Ascending aorta (tissue), 2 donors: ENCODE measurements around the gene ECM1. TPM values are rescaled to one million over a fixed set of nuclear protein-coding genes. Genes with fewer than 3 reads are reported as not detected.
A peak's percentile ranks its signal among the peaks of the same experiment; 100 is the strongest.

Source experiments
- DNase-seq, 2 donors: peaks; one replicate each; pipeline ENCODE4 v3.0.0-alpha.2; 2019; ENCODE audit warnings: low spot score in 2 of 2
- H3K27ac ChIP-seq, 2 donors: fragments of 200-600 bp; sonication (generic); one replicate each; pipeline ENCODE4 v1.5.1; 2016 to 2017; ENCODE audit warnings: mild to moderate bottlenecking in 1 of 2
- H3K27me3 ChIP-seq: fragments of 200-600 bp; sonication (generic); one replicate; pipeline ENCODE4 v1.5.1; 2017
- H3K36me3 ChIP-seq, 2 donors: fragments of 200-600 bp; sonication (generic); one replicate each; pipeline ENCODE4 v1.5.1; 2016
- H3K4me1 ChIP-seq, 2 donors: fragments of 200-600 bp; sonication (generic); one replicate each; pipeline ENCODE4 v1.5.1; 2016 to 2017; ENCODE audit warnings: mild to moderate bottlenecking in 1 of 2
- H3K4me3 ChIP-seq, 2 donors: fragments of 200-600 bp; sonication (generic); one replicate each; pipeline ENCODE4 v1.5.1; 2016 to 2017; ENCODE audit warnings: mild to moderate bottlenecking in 1 of 2
- H3K9me3 ChIP-seq, 2 donors: fragments of 200-600 bp; sonication (generic); one replicate each; pipeline ENCODE4 v1.5.1; 2016
- intact Hi-C: fragments of 100-400 bp; cut with DNase I; formaldehyde crosslinking; loops from one replicate; pipeline ENCODE4 v1.15.1; 2023
- total RNA-seq: library from RNA; depleted of rRNA; stranded (reverse); fragments of >200 nt; gene quantifications from one replicate; pipeline ENCODE4 v1.1.0, GENCODE V29; 2016
- TF ChIP-seq, protein P1 (sequence below), 3 experiments: fragments of 200-600 bp in 2 of 3; fragments of 450-650 bp in 1 of 3; sonication (generic) in 2 of 3; IDR thresholded peaks; one replicate each; pipeline ENCODE4 v1.5.1; 2016 to 2019; ENCODE audit warnings: antibody characterized with exemption in 3 of 3, mild to moderate bottlenecking in 1 of 3, moderate library complexity in 1 of 3

ECM1 gene
- total RNA-seq, result 55.8 TPM

DNA sequence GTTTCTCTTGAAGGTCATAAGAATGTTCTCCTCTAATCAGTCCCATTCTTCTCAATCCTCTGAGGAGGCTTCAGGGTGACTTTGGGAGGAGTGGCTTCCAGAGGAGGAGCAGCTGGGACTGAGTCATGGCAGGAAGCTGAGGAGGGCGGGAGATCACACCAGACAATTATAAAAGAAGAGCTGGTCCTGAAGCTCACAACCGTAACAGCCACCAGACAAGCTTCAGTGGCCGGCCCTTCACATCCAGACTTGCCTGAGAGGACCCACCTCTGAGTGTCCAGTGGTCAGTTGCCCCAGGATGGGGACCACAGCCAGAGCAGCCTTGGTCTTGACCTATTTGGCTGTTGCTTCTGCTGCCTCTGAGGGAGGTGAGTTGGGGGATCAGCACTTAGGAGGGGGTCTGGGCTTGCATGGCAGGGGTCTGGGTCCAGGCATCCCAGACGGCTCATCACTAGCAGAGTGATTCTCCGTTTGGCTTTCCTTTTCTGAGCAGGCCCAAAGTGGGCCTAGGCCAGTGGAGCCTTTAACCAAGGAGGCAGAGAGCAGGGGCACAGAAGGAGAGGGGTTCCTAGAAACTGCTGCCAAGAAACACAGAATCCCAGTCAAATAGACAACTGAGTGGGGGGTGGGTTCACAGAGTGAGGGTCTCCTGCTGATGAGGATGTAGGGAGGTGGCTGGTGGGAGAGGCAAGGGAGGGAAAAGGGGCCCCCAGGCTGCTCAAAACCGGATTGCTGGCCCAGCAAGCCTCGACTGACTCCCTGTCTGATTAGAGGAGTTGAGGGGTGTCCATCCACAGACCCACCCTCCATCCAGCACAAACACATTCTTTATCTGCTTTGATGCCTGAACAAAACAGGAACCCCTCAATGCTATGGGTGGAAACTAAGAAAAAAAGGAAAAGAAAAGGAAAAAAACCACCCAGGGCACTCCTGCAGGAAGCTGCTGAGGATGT is at the start of gene ECM1:
TSS of gene ECM1 (plus strand) at position 198 of the 953 bp plus-strand sequence. CDS start at position 299, 101 bp downstream.
- intact Hi-C loops, result no loop called here
- Histone ChIP-seq H3K4me3 (peak within 1 kb of the TSS; percentile 0 to 16), H3K4me1 (peaks cover 0 to 4% of the 10 kb centered on the region in 2 donors)

DNA sequence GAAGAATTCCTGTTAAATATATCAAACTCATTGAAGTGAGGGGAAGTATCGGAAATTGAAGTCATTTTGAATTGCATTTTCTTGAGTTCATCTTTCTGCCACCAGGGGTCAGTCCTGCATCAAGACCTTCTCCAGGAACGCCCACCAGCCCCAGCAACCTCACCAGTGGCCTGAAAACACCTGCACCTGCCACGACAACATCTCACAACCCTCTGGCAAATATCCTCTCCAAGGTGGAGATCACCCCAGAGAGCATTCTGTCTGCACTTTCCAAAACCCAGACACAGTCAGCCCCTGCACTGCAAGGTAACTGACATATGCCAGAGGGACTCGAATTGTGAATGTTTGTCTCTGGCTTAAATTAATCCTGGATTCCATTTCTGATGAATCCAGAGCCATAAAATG is 43.5 kb upstream of the ECM1 start:
- Histone ChIP-seq H3K27me3 (no peaks in the 10 kb centered on the region), H3K4me1 (no peaks in the 10 kb centered on the region), H3K27ac (no peak overlapping the region), H3K9me3 (no peaks in the 10 kb centered on the region), H3K4me3 (no peak overlapping the region), H3K36me3 (peaks cover 50 to 55% of the 10 kb centered on the region in 2 donors)
- intact Hi-C loops, result loop anchor here (2.0 to 10.0 kb wide), 3 partner anchors 68 to 340 kb away; partner anchors contain the start of genes ADAMTSL4 and CTSK
- TF ChIP-seq, protein P1, sequence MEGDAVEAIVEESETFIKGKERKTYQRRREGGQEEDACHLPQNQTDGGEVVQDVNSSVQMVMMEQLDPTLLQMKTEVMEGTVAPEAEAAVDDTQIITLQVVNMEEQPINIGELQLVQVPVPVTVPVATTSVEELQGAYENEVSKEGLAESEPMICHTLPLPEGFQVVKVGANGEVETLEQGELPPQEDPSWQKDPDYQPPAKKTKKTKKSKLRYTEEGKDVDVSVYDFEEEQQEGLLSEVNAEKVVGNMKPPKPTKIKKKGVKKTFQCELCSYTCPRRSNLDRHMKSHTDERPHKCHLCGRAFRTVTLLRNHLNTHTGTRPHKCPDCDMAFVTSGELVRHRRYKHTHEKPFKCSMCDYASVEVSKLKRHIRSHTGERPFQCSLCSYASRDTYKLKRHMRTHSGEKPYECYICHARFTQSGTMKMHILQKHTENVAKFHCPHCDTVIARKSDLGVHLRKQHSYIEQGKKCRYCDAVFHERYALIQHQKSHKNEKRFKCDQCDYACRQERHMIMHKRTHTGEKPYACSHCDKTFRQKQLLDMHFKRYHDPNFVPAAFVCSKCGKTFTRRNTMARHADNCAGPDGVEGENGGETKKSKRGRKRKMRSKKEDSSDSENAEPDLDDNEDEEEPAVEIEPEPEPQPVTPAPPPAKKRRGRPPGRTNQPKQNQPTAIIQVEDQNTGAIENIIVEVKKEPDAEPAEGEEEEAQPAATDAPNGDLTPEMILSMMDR (IDR thresholded peaks at IDR 0.05), result peak; percentile 70 to 82 (median 77)
- DNase-seq, result no peak

More for the DNA sequence above, at the start of gene ECM1:
- no peaks in the 10 kb centered on the region for H3K27me3 ChIP-seq
- peak within 1 kb of the TSS; percentile 48 to 73 for H3K27ac ChIP-seq
- DNase-seq, result peak; percentile 17 to 75
- H3K36me3 ChIP-seq, result peaks cover 14 to 27% of the 10 kb centered on the region in 2 donors
- TF ChIP-seq, protein P1 (IDR thresholded peaks at IDR 0.05), result no peak
- H3K9me3 ChIP-seq, result no peaks in the 10 kb centered on the region

- Histone ChIP-seq H3K36me3 (peaks cover 47 to 48% of the 10 kb centered on the region in 2 donors), H3K27me3 (no peaks in the 10 kb centered on the region), H3K27ac (no peak overlapping the region), H3K4me3 (no peak overlapping the region), H3K9me3 (no peaks in the 10 kb centered on the region), H3K4me1 (no peaks in the 10 kb centered on the region)
- intact Hi-C loops, result loop anchor here (10.0 kb wide), 1 partner anchor 338 kb away; the partner anchor contains the start of gene CTSK
- DNase-seq, result no peak
- TF ChIP-seq, protein P1 (IDR thresholded peaks at IDR 0.05), result no peak
Observed at GRCh38 chr1:150466964-150467363, 40.9 kb upstream of the ECM1 start.

DNA sequence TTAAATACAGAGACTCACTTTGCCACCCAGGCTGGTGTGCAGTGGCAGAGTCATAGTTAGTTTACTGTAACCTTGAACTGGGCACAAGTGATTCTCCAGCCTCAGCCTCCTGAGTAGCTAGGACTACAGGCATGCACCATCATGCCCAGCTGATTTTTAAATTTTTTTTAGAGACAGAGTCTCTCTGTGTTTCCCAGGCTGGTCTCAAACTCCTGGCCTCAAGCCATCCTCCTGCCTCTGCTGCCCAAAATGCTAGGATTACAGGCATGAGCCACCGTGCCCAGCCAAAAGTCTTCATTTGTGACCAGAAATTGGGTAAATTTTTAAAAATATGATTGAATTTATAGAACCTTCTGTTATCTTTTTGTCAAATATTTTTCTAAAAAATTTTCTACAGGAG is 38.6 kb upstream of the ECM1 start:
- peaks cover 52 to 54% of the 10 kb centered on the region in 2 donors for H3K36me3 ChIP-seq
- no peaks in the 10 kb centered on the region for H3K4me1 ChIP-seq
- no peaks in the 10 kb centered on the region for H3K9me3 ChIP-seq
- TF ChIP-seq, protein P1 (IDR thresholded peaks at IDR 0.05), result no peak
- intact Hi-C loops, result loop anchor here (10.0 kb wide), 1 partner anchor 336 kb away; the partner anchor contains the start of gene CTSK
- H3K27ac ChIP-seq, result peak overlapping the region; percentile 8 to 32
- H3K27me3 ChIP-seq, result no peaks in the 10 kb centered on the region
- H3K4me3 ChIP-seq, result no peak overlapping the region
- DNase-seq, result no peak

- Histone ChIP-seq H3K4me1 (no peaks in the 10 kb centered on the region), H3K9me3 (no peaks in the 10 kb centered on the region), H3K36me3 (peaks cover 31 to 34% of the 10 kb centered on the region in 2 donors), H3K4me3 (no peak overlapping the region), H3K27ac (no peak overlapping the region), H3K27me3 (no peaks in the 10 kb centered on the region)
- intact Hi-C loops, result no loop called here
- DNase-seq, result no peak
- TF ChIP-seq, protein P1 (IDR thresholded peaks at IDR 0.05), result no peak
Observed at GRCh38 chr1:150472601-150473200, 35.2 kb upstream of the ECM1 start.
